Measurements from ENCODE around the gene NDUFV2. TPM values are rescaled to one million over a fixed set of nuclear protein-coding genes. Genes with fewer than 3 reads are reported as not detected.

The NDUFV2 gene
- total RNA-seq, 1 experiment from 2014 or later: 272 TPM

Other genes with a start within 250 kb of the NDUFV2 start
- 14.5 and 19.1 TPM in 2 replicates for gene ANKRD12, start 34.1 kb downstream of the NDUFV2 start, total RNA-seq (2014; rRNA removed)
- 30.1 and 32.8 TPM in 2 replicates for gene TWSG1, start 232.1 kb downstream of the NDUFV2 start, total RNA-seq (2014; rRNA removed)